ENCODE measurements around the gene PFKFB2. TPM values are rescaled to one million over a fixed set of nuclear protein-coding genes. Genes with fewer than 3 reads are reported as not detected.
A peak's percentile ranks its signal among the peaks of the same experiment; 100 is the strongest.

Gene PFKFB2
- total RNA-seq, 4 donors from 2014 or later: 44.6 to 150 (median 116) TPM

GRCh38 chr1:207089627-207090355 is 36.7 kb downstream of the PFKFB2 start:
- H3K36me3 ChIP-seq: no peaks in the 10 kb centered on the region
- H3K4me3 ChIP-seq: peak overlapping the region in 2 of 4 donors; percentile 20 to 22
- H3K27me3 ChIP-seq: no peaks in the 10 kb centered on the region
- no peak for TF ChIP-seq CTCF (IDR thresholded peaks at IDR 0.05)
- TF ChIP-seq POLR2A (IDR thresholded peaks at IDR 0.05): no peak
- no peak for DNase-seq
- peaks cover 0 to 2% (median under 1%) of the 10 kb centered on the region in 4 donors for H3K4me1 ChIP-seq
- peak overlapping the region in 1 of 4 donors; percentile 25 for H3K27ac ChIP-seq
- H3K9me3 ChIP-seq: no peaks in the 10 kb centered on the region

DNA sequence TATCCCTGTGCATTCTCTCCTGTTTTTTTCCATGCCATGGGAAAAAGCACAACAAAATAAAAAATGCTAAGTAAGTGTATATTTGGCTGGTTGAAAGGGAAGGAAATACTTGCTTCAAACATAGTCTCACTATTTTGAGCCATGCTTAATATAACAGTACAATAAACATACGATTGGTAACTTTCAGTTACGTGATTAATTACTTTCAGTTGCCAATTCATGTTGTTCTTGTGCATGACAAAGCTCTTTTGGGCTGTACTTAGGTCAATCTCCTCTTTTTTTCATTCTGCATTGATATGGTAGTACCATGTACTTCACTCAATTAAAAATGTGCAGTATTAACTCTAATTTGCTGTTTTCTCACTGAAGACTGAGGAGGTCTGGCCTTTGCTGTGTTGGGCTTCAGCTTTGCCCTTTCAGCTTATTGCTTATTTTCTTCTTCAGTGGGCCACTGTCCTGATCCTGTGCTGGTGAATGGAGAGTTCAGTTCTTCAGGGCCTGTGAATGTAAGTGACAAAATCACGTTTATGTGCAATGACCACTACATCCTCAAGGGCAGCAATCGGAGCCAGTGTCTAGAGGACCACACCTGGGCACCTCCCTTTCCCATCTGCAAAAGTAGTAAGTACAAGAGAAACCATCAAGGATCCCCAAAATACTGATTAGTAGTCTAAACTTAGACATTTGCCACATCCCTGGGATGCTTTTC is 38.3 kb downstream of the PFKFB2 start:
- H3K4me3 ChIP-seq: no peak overlapping the region
- no peak overlapping the region for H3K27ac ChIP-seq
- no peak for TF ChIP-seq CTCF (IDR thresholded peaks at IDR 0.05)
- TF ChIP-seq POLR2A (IDR thresholded peaks at IDR 0.05): no peak
- H3K36me3 ChIP-seq: no peaks in the 10 kb centered on the region
- no peaks in the 10 kb centered on the region for H3K4me1 ChIP-seq
- no peaks in the 10 kb centered on the region for H3K9me3 ChIP-seq
- no peak for DNase-seq
- H3K27me3 ChIP-seq: no peaks in the 10 kb centered on the region

GRCh38 chr1:207093944-207094343 is 40.9 kb downstream of the PFKFB2 start:
- Histone ChIP-seq H3K27me3 (no peaks in the 10 kb centered on the region), H3K4me1 (no peaks in the 10 kb centered on the region), H3K27ac (no peak overlapping the region), H3K9me3 (no peaks in the 10 kb centered on the region), H3K4me3 (no peak overlapping the region), H3K36me3 (no peaks in the 10 kb centered on the region)
- TF ChIP-seq CTCF (IDR thresholded peaks at IDR 0.05) (no peak), POLR2A (IDR thresholded peaks at IDR 0.05) (no peak)
- no peak for DNase-seq

- H3K4me3 ChIP-seq: no peak overlapping the region
- H3K4me1 ChIP-seq: no peaks in the 10 kb centered on the region
- no peaks in the 10 kb centered on the region for H3K36me3 ChIP-seq
- H3K27ac ChIP-seq: no peak overlapping the region
- H3K9me3 ChIP-seq: no peaks in the 10 kb centered on the region
- no peak for DNase-seq
- H3K27me3 ChIP-seq: no peaks in the 10 kb centered on the region
- no peak for TF ChIP-seq POLR2A (IDR thresholded peaks at IDR 0.05)
- TF ChIP-seq CTCF (IDR thresholded peaks at IDR 0.05): no peak
Observed at GRCh38 chr1:207097871-207098324, 44.8 kb downstream of the PFKFB2 start.

DNA sequence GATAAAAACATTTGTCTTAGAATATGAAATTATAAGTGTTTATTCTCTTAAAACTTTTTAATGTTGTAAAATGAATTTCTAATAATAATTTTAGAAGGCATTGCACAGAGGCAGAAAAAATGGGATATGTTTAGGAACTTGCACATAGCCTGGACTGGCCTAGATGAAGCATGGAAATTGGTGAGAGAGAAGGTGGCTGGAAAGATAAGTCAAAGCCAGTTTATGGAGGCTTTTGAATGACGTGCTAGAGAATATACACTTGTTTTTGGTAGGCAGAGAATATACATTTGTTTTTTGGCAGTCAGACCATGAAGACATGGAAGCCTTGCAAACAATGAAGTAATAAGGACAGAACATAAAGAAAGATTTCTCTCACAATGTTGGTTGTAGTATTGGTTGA is 48.6 kb downstream of the PFKFB2 start:
- TF ChIP-seq CTCF (IDR thresholded peaks at IDR 0.05) (no peak), POLR2A (IDR thresholded peaks at IDR 0.05) (no peak)
- no peaks in the 10 kb centered on the region for H3K27me3 ChIP-seq
- H3K36me3 ChIP-seq: no peaks in the 10 kb centered on the region
- no peak overlapping the region for H3K27ac ChIP-seq
- DNase-seq: no peak
- no peaks in the 10 kb centered on the region for H3K4me1 ChIP-seq
- H3K4me3 ChIP-seq: no peak overlapping the region
- no peaks in the 10 kb centered on the region for H3K9me3 ChIP-seq
